ENCODE results near the gene GBP3.
"Not testable (repeated sequence)": the region's sequence is repeated elsewhere in the genome, so short reads cannot be mapped to it uniquely, and the experiment has no call there.

DNA sequence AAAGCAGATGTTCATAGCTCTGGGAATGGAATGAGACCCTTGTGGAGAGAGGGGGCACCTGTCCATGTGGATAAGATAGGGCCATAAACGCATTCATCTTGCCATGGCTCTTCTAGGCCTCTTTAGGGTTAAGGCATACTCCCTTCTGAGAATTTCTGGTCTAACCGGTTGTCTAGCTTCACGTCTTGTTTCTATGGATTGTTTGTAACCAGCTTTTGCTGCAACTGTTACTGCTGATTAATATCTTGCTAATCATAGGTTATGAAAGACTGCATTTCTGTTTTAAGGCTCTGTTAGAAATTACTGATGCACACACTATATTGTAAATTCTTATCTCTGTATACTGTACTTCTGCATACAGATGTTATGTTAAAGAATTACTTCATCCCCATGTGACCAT lies 4.3 kb downstream of the GBP3 start:
- TF ChIP-seq, protein P1, sequence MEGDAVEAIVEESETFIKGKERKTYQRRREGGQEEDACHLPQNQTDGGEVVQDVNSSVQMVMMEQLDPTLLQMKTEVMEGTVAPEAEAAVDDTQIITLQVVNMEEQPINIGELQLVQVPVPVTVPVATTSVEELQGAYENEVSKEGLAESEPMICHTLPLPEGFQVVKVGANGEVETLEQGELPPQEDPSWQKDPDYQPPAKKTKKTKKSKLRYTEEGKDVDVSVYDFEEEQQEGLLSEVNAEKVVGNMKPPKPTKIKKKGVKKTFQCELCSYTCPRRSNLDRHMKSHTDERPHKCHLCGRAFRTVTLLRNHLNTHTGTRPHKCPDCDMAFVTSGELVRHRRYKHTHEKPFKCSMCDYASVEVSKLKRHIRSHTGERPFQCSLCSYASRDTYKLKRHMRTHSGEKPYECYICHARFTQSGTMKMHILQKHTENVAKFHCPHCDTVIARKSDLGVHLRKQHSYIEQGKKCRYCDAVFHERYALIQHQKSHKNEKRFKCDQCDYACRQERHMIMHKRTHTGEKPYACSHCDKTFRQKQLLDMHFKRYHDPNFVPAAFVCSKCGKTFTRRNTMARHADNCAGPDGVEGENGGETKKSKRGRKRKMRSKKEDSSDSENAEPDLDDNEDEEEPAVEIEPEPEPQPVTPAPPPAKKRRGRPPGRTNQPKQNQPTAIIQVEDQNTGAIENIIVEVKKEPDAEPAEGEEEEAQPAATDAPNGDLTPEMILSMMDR (conservative IDR thresholded peaks at IDR 0.05; ENCODE audit: low read length): not testable (repeated sequence)
- not testable (repeated sequence) for TF ChIP-seq EZH2phosphoT487 (IDR thresholded peaks at IDR 0.05; ENCODE audit: borderline replicate concordance)
